NCI-H2196 treated with DMSO at 0.1 percent for 48 hours (cell line): ENCODE results near the gene DDAH1.

Experiments
- DNase-seq: peaks from one replicate; lab custom pipeline; 2025; ENCODE audit not compliant: unreplicated experiment; lab: John Stamatoyannopoulos, UW

DDAH1 gene

DNA sequence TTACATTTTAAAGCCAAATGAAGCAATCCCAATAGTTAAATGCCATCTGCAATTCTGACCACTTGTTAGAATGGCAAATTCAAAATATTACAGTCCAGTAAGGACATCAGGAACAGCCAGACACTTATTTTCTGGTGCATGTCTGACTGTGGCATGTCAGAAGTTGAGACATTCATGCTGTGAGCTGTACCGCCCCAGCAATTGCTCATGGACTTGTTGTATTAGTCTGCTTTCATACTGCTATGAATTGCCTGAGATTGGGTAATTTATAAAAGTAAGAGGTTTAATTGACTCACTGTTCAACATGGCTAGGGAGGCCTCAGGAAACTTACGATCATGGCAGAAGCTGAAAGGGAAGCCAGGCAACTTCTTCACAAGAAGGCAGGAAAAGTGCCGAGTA, 19.1 kb downstream of the DDAH1 start:
- DNase-seq = no peak

DNA sequence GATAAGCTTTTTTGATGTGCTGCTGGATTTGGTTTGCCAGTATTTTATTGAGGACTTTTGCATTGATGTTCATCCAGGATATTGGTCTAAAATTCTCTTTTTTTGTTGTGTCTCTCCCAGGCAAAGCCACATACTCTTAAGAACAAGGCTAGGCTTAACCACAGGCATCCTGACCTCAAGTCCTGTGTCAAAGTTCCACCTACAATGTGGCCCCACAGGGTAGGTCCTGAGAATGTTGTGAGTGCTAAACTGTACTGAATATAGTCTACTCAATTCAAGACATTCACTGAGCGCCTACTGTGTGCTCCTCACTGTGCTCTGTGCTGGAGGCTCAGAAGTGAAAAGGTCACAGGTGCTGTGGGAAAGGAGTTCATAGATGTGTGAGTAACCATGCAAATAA, 20.6 kb downstream of the DDAH1 start:
- DNase-seq = no peak

DNA sequence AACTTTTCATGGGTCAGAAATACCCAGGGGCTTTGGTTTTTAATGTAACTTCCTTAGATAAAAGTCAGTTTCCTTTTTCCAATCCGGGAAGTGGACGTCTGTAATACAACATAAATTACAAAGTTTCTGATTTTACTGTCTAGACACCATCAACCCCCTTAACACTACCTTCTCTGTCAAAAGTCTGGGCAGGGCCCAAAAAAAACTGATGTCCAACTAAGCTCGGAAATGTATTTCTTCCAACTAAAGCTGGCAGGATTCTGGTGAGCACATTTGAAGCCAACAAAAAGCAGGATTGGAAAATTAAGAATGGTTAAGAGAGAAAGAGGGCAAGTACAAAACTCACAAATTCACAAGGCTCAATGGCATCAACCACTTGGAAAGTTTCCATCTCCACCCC, 24.3 kb downstream of the DDAH1 start:
- no peak for DNase-seq

DNA sequence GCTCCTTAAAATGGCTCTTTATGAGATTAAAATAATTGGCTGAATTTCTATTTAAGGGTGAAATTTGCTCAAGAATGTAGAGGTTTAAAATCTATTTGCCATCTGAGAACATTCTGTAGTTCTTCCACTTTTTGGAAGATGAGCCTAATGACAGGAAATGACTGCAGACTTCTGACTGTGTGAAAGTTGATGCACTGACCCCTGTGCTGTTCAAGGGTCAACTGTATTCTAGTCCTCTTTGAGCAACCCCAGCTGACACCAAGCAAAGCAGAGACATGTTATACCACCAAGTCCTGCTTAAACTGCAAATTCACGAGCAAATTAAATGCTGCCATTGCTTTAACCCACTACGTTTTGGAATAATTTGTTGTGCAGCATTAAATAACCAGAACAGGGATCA, 26.6 kb downstream of the DDAH1 start:
- DNase-seq = no peak

DNA sequence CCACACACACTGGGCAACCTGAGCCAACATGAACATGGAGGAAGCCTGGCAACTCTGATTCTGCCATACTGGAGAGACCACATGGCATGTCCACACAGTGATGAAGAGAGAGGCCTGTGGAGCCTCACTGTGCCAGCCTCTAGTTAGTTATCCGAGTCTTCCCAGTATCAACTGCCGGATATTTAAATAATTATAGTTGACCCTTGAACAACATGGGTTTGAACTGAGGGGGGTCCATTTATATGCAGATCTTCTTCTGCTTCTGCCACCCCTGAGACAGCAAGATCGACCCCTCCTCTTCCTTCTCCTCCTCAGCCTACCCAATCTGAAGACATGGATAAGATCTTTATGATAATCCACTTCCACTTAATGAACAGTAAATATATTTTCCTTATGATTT, 27.8 kb downstream of the DDAH1 start:
- DNase-seq = no peak

DNA sequence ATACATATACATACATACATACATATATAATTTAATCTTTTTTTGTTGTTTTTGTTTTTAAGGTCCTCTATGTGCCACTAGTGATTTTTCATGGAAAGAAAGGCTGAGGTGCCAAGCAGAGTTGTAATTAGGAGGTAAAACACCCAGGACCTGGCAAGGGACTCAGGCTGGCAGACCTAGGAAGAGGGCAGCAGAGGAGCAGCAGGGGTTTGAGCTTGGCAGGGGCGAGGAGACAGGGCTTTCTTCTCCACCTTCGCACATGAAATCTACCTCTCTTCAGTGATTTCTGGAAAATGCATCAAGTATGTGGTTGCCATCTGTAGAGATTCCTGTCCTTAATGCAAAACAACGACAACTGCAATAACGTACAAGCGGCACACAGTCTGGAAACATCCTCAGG, 31.9 kb downstream of the DDAH1 start:
- DNase-seq = no peak

DNA sequence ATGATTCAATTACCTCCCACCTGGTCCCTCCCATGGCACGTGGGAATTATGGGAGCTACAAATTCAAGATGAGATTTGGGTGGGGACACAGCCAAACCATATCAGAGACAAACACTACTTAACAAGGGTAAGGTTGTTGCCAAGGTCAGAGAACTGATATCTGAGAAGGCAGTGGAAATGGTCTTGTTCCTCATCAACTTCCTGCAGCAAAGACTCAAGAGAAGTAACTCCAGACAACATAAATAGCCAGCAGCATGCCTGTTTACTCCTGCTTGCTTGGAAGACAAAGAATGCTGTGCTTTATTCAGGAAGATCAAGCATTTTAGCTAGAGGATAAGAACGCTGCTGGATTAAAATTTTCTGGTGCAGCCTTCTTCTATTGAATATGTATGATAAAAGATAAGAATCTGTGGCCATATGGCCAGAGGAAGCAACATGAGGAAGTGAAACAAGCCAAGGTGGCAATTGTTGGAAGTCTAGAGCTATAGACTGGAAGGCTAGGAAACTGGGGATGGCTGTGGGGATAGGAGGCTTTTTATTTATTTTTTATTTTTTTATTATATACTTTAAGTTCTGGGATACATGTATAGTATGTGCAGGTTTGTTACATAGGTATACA, 36.4 kb downstream of the DDAH1 start:
- no peak for DNase-seq

DNA sequence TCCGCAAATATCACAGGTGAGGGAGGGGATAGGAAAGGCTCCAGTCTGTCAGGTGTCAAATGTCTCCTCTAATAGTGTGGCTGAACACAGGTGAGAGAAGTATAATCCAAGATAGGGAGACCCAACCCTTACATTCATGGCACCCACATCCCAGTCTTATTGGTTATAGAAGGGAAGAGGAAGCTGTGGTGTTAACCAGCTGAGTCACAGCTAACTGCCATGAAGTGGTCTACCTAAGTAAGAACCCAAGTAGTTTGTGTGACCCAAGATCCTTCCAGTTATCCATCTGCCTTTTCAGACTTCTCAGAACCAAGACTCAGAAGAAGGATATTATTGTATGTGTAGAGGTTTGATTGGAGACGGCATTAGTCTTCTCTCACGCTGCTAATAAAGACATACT, 37.1 kb downstream of the DDAH1 start:
- no peak for DNase-seq

DNA sequence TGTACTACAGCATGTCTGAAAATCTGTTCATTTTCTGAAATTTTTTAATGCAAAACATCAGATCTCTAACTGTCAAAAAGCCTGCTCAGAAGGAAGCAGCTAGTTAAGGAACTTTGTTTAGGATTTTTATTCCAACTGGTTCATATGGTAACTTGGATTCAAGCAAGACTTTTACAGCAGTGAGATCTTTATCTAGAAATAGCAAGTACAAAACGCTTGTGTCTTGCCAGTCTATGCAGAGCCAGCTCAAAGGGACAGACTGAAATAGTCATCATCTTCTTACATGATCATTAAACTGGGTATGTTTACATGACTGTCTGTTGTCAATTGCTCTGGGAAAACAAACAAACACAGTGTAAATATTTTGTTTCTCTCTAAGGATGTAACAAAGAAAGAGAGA, 37.6 kb downstream of the DDAH1 start:
- DNase-seq = no peak

DNA sequence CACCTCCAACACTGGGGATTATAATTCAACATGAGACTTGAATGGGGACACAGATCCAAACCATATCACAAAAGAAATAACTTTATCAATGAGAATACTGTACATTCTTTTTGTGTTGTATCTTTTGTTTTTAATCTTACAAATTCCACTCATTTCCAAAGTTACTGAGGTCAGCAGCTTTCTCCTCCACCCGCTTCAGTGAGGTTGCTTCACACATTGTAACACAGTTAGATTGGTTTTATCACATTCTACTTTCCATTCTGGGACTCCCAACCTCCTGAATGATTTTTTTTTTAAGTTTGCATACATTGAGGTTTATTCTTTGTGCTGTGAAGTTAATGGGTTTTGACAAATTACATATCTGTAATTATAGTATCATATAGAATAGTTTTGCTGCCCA, 43.8 kb downstream of the DDAH1 start:
- DNase-seq = no peak

DNA sequence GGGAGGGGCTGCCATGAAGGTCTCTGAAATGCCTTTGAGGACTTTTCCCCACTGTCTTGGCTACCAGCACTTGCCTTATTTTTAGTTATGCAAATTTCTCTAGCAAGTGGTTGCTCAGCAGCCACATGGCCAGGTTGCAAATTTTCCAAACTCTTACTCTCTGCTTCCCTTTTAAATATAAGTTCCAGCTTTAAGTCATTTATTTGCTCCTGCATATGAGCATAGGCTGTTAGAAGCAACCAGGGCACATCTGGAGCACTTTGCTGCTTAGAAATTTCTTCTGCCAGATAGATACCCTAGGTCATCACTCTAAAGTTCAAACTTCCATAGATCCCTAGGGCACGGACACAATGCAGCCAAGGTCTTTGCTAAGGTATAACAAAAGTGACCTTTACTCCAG, 44.8 kb downstream of the DDAH1 start:
- no peak for DNase-seq

DNA sequence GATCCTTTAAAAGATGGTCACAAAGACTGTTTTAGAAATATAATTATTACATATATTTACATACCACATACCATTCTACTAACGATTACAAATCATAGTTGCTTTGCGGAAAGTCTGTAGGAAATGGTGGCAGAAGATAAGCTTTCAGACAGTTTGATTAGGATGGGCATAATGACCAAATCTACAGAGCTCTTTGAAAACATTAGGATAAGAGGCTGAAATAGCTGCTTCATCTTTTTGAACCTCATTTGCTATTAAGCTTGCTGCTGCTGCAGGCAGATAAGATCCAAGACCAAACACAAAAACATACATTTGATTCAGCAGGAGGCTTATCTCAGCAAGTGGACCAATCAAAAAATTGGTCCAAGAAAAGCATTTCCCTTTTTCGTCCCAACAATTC, 47.1 kb downstream of the DDAH1 start:
- DNase-seq = no peak

DNA sequence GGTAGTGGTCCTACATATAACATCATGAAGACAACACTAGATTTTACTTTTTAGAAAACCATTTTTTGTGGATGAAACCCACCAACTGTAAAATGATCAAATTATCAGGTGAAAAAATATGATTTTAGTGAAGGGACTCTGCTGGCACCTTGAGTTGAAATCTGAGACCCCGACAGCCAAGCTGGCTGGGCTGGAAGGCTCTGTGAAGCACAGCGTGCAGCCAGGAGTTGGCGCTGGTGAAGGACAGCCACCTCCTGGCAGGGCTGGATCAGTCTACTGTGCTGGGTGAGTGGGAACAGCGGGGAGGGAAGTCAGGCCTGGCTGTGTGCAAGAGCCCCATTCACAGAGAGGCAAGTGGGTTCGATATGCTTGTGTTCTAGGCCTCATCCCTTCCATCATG, 47.9 kb downstream of the DDAH1 start:
- no peak for DNase-seq

DNA sequence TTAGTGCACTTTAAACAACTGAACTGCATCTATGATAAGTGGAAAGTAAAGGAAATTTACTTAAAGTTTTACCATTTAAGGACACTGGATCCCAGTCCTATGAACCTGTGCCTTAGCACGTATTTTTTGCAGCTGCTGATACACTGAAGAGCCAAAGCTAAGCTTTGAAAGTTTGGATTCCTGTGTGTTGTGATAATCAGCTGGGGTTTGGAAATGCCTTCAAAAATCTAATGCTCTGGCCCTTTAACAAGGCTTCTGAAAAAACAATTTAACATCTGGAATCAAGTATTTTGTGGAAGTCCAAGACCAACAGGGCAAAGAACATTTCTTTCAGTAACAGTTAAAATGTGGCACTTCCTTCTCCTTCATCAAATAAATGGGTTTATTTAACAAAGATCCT, 51.8 kb downstream of the DDAH1 start:
- no peak for DNase-seq

DNA sequence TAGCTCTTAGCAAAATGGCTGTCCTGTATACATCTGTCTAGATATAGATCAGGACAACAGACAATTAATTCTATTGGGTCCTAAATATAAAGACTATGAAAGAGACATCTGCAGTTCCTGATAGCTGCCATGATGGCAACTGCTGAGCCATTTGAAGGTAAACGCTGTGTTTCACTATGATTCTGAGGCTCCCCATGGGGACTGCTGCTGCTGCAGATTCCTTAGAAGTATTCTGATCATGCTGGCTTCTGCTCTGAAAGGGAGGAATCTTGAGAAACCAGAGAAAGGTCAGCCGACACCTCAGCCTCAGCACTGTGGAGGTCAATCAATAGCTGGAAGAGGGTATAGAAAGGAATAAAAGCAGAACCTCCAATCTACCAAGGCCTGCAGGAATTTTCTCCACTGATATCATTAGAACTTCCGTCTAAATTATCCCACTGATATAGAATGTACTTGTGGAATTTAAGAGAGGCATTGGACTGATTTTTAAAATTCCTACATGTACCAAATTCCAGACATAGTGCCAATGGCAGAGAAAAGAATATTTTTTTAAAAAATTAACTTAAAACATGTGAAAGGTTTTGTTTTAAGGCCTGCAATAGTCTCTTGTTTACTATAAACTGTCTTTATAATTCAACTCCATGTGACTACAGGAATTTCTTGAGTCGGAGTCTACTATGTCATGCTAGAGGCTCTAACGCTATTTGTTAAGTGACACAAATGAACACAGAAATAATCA, 53.2 kb downstream of the DDAH1 start:
- DNase-seq = no peak

DNA sequence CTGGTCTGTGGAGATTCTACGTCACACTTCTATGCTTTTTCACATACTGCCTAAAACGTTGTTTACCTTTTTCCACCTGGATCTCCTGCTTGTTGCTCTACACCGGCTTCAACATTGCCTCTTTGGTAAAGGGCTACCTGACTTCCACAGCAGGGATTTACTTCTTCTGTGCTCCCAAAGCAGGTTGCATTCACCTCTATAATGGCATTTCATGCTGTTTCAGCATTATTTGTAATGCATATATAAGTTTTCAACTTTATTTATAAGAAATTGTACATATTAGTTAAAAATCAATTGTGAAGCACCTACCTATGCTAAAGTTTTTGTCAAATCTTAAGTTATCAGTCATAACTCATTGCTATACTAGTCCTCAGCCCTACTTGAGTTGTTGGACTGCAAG, 55.4 kb downstream of the DDAH1 start:
- DNase-seq = no peak

DNA sequence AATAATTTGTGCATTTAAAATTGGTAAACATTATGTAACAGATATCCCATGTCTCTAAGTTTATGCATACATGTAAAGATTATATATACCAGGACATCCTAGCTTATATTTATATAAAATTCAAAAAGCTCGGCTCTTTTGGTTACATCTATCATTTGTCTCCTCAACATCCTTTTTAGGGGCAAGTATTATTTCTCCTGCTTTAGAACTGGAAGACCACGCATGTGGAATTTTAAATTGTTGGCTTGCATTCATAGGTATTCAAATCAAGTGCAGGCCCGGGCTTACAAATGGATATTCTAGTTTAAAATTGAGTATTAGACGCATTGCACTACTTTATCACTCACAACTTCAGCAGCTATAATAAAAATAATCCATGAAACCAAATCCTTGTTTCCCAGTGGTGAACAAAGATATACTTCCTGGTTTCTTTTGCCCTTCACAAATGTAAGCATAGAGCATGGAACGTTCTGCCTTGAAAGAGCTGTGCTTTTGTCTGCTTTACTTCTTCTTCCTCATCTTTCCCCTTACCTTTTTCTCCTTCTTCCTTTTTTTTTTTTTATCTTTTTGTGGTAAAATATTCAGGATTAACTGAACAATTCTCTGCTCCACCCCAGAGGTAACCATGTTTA, 57.1 kb downstream of the DDAH1 start:
- DNase-seq = no peak

DNA sequence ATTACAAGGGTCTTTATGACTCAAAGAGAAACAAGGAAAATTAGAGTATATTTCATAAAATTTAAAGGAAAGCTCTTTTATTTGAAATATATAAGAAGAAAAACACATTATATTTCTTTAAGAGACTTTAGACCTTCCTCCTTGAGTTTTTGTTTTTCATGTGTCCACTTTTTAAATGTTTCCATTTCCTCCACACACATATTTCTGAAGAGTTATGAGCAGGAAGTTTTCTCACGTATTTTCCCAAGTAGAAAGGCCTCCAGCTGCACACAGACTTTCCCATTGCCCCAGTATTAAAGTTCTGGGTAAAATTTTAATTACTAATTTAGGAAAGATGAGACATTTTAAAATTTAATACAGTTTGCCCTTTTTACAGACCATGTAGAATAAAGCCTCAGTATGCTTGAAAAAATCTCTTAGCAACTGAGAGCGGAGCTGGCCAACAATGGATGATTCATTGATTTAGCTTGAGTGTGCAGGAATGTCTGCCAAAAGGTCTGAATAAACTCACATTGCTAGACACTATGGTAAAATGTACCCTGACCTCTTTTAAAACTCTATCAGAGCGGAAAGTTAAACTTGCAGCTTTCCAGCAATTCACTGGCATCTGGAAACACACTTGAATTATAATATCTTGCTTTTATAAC, 57.9 kb downstream of the DDAH1 start:
- peak; percentile 13 for DNase-seq

DNA sequence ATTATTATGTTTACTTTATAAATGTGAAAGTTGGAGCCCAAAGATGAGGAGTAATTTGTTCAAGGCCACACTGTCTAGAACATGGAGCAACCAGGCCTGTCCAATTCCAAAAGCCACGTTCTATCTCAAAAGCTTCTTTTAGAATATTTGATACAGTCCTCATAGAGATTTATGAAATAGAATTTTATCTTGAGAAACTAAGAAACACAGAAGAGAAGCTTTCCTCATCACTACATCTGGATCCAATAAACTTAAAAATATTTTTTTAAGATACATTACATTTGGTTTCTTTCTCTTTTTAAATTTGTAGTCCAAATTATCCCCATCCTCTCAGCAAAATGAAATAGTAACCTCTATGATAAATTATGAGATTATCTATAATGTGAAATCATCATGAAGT, 58.9 kb downstream of the DDAH1 start:
- DNase-seq = no peak

DNA sequence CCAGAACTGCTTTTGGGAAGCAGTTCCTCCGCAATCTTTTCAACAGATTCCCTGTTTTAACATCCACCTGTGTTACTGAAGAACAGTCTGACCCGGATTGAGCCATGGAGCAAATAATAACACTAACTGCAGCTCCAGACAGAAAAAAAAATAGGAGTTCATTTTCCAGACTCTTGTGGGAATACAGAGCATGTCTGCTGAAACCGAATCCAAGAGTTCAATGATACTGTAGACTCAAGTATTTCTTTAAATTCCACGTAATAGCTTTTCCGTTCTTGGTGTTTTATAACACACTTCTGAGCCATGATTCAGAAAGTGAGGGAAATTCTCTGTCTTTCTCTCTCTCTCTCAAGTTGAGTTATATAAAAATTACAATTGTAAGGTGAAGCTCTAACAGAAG, 60.6 kb downstream of the DDAH1 start:
- DNase-seq = no peak

DNA sequence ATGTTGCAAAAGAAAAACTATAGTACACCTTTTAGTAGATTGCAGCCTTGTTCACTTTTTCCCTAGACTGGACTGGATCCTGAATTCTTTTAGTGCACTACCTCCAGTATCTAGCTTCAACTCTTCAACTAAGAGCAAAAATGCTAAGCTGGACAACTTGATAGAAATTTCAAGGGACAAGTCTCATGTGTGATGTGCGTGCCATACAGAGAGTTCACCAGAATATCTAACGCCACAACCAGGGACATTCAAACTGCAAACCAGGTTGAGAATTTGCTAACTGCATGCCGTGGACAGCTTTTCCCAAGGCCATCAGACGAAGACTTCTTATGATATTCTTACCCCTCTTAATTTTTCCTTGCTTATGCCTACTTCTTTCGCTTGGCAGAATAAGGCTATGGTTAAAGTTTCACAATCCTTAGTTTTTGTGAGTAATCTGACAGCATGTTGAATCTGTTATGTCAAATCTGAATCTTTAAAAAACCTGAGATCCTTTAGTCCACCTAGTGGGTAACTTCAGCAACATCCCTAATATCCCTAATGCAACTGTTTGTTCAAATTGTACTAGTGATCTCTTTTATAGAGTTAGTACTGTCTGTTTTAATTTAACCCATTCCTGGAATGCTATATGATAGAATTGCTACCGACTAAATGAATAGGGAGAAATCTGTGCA, 66.4 kb downstream of the DDAH1 start:
- DNase-seq = no peak
